H1 (cell line): ENCODE data around the gene LRG1. TPM values are rescaled to one million over a fixed set of nuclear protein-coding genes. Genes with fewer than 3 reads are reported as not detected.

ENCODE experiments used
- CHD2 ChIP-seq: IDR thresholded peaks from 2 replicates; pipeline ENCODE4 v1.6.1; 2012; ENCODE audit warnings: low read length, improper control_type of control experiment
- polyA plus RNA-seq, 7 experiments: library from polyadenylated mRNA; depleted of rRNA in 3 of 7; stranded (reverse) in 5 of 7; unstranded in 2 of 7; fragments of >200 nt in 5 of 7; fragments of 200-250 nt in 2 of 7; gene quantifications; 1 replicate in 5 of 7; 2 replicates in 1 of 7; 4 replicates in 1 of 7; pipeline versions ENCODE4 v1.2.1 to v1.2.3, GENCODE V29; 2011 to 2013; ENCODE audit warnings: missing spikeins in 2 of 7, mixed read lengths in 2 of 7
- total RNA-seq: library from RNA; stranded (reverse); fragmentation: NEBNext Ultra II Directional; extraction: Animal tissue kit (Norgen Biotek cat#: 25700); gene quantifications from 2 replicates; pipeline ENCODE4 v1.2.1, GENCODE V29; 2021

The LRG1 gene
- total and polyA plus RNA-seq, 2 of the 8 experiments (the other 6 are each of a cell fraction or from before 2014, with no cell fraction given), result 0.48 to 0.79 TPM

GRCh38 chr19:4579389-4579788 lies 39.6 kb upstream of the LRG1 start (continued):
- no peak for TF ChIP-seq CHD2
- TF ChIP-seq, all 59 proteins: peak for 0
